ENCODE data around the gene TSHZ3.

Gene TSHZ3

DNA sequence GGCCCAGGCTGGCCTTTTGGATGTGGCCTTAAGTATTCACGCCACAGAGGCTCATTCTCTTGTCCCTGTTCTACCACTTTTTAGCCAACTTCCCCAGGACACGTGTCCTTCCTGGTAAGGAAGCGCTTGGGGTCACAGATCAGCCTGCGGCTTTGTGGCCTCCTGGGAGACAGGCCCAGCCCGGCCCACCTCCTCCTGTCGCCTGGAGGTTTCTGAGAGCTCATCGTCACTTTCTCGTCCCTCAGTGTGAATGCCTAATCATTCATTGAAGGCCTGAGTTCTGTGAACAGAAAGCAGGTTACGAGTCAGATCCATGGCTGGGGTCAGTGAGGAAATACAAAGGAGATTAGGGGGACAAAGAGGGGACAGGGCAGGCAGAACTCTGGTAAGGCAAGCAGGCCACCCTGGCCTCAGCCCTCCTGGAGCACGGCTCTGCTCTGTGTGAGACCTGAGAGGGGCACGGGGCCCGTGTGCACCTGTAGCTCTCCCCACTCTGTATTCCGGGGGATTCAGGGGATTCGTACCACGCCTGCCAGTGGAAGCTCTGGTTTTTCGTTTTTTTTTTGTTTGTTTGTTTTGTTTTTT, 38.6 kb upstream of the TSHZ3 start:
- no peak overlapping the region for H3K27ac ChIP-seq
- TF ChIP-seq, protein P1, sequence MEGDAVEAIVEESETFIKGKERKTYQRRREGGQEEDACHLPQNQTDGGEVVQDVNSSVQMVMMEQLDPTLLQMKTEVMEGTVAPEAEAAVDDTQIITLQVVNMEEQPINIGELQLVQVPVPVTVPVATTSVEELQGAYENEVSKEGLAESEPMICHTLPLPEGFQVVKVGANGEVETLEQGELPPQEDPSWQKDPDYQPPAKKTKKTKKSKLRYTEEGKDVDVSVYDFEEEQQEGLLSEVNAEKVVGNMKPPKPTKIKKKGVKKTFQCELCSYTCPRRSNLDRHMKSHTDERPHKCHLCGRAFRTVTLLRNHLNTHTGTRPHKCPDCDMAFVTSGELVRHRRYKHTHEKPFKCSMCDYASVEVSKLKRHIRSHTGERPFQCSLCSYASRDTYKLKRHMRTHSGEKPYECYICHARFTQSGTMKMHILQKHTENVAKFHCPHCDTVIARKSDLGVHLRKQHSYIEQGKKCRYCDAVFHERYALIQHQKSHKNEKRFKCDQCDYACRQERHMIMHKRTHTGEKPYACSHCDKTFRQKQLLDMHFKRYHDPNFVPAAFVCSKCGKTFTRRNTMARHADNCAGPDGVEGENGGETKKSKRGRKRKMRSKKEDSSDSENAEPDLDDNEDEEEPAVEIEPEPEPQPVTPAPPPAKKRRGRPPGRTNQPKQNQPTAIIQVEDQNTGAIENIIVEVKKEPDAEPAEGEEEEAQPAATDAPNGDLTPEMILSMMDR (IDR thresholded peaks at IDR 0.05): no peak

DNA sequence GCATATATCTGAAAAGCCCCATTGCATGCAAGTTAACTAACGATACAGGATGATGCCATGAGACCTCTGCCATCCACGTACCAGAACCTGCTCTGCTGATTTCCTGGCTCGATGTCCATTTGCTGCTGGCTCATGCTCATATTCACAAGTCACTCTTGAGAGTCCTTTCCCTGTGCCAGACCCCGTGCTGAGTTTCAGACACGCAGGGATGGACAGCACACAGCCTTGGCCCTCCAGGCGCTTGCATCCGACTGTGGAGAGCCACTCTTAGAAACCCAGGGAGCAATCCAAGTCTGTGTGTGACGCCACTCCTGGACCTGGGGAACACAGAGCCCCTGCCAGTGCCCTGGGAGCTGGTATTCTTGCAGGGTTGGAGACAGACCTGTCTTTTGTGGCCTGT, 37.6 kb upstream of the TSHZ3 start:
- TF ChIP-seq, protein P1 (IDR thresholded peaks at IDR 0.05): no peak
- TF ChIP-seq ZFX (IDR thresholded peaks at IDR 0.05; ENCODE audit: borderline replicate concordance): no peak

DNA sequence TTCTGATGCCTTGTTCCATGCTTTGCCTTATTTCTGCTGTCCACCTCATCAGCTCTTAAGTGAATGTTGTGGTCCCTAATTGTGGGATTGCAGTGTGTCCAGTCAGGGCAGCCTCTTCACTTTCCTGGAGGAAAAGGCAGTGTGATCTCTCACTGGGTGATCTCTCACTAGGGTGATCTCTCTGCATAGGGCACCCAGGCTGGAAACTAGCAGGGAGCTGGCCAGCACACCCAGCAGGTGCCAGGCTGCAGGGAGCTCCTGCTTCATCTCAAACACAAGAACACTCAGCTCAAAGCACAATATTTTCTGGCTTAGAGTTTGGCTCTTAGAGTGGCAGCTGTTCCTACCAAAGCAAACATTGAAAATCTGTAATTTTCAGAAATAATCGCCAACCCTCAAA, 36.5 kb upstream of the TSHZ3 start:
- no peak overlapping the region for H3K27ac ChIP-seq
- no peak for TF ChIP-seq ZFX (IDR thresholded peaks at IDR 0.05; ENCODE audit: borderline replicate concordance)
- TF ChIP-seq, protein P1 (IDR thresholded peaks at IDR 0.05): no peak

More for the DNA sequence above, 37.6 kb upstream of the TSHZ3 start:
- no peak overlapping the region for H3K27ac ChIP-seq

DNA sequence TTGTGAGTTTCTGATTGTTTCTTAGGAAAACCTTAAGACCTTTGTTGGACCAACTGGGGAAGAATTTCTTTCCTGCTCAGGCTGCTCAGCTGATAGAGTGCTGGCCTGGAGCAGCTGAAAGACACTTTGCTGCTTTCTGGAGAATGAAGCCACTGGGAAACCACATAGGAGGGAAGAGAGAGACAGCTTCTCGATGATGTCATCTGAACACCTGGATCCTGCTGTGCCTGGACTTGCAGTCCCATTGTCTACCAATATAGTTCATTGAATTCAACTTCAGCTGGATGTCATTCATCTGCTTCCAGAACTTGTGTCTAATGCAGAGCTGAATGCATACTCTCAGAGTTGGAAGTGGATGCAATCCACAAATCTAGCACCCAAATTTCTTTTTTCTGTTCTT, 34.3 kb upstream of the TSHZ3 start:
- no peak overlapping the region for H3K27ac ChIP-seq
- TF ChIP-seq ZFX (IDR thresholded peaks at IDR 0.05; ENCODE audit: borderline replicate concordance): no peak
- TF ChIP-seq, protein P1 (IDR thresholded peaks at IDR 0.05): no peak

DNA sequence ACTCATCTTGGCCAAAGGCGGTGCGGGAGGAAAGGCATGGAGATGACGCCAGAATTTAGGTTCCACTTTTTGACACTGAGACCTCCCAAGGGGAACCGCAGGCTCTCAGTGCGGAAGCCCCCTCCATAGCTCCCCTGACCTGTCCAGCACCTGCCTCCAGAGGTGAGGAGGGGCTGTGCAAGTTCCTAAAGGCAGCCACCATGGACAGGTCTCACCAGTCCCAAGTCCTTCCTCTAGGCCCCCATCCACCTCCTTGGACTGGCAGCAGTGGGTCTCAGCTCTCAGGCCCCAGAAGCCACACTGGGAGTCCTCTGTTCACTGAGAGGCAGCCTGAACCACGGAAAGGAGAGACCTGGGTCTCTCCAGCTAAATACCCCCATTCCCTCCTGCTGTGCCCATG, 31.6 kb upstream of the TSHZ3 start:
- TF ChIP-seq, protein P1 (IDR thresholded peaks at IDR 0.05): no peak
- TF ChIP-seq ZFX (IDR thresholded peaks at IDR 0.05; ENCODE audit: borderline replicate concordance): no peak
- H3K27ac ChIP-seq: no peak overlapping the region

DNA sequence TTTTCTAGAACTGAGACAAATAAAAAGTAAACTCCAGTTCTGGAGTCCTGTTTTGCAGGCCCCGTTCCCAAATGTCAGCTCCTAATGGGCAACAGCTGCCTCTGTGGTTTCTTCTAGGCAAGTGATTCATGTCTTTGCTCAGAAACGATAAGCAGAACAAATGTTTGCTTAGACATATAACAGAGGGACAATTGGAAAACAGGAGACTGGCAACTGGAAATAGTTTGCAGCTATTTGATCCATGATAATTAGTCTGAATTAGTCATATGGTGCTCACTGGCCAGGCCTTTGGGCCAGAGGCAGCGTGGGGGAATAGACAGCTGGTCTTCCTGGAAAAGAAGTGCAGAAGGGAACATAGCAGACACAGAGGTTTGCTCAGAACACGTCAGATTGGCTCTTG, 29.2 kb upstream of the TSHZ3 start:
- no peak overlapping the region for H3K27ac ChIP-seq
- TF ChIP-seq ZFX (IDR thresholded peaks at IDR 0.05; ENCODE audit: borderline replicate concordance): no peak
- TF ChIP-seq, protein P1 (IDR thresholded peaks at IDR 0.05): no peak

DNA sequence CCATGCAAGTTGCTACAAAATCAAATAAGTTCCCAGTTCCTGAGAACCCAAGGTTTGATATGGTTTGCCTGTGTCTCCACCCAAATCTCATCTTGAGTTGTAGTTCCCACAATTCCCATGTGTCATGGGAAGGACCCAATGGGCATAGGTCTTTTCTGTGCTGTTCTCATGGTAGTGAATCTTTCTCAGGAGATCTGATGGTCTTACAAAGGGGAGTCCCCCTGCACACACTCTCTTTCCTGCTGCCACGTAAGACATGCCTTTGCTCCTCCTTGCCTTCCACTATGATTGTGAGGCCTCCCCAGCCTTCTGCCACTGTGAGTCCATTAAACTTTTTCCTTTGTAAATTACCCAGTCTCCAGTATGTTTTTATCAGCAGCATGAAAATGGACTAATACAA, 28.5 kb upstream of the TSHZ3 start:
- H3K27ac ChIP-seq: no peak overlapping the region
- TF ChIP-seq ZFX (IDR thresholded peaks at IDR 0.05; ENCODE audit: borderline replicate concordance): no peak
- TF ChIP-seq, protein P1 (IDR thresholded peaks at IDR 0.05): no peak

Data from 22Rv1 (cell line).